Psoas muscle (tissue), 8 donors: ENCODE results near the gene GHR. TPM values are rescaled to one million over a fixed set of nuclear protein-coding genes. Genes with fewer than 3 reads are reported as not detected.

Source experiments
- ATAC-seq, 4 donors: fragments of 200-7000 bp; cut with Tn5 transposase; one replicate each; pipeline ENCODE4 v1.9.1; 2020; ENCODE audit warnings: moderate library complexity in 3 of 4, mild to moderate bottlenecking in 2 of 4
- DNase-seq, 2 donors: peaks; one replicate each; pipeline ENCODE4 v3.0.0-alpha.2; 2020
- H3K27ac ChIP-seq: fragments of 200-600 bp; one replicate; pipeline ENCODE4 v1.8.0; 2022
- H3K27me3 ChIP-seq, 3 donors: fragments of 200-600 bp in 1 of 3; one replicate each; pipeline versions ENCODE4 v1.6.1 to v1.8.0; 2013 to 2022; ENCODE audit warnings: low read length in 2 of 3, mild to moderate bottlenecking in 2 of 3, moderate library complexity in 1 of 3; ENCODE audit not compliant: insufficient read depth in 3 of 3
- H3K36me3 ChIP-seq, 2 donors: fragments of 200-600 bp in 1 of 2; one replicate each; pipeline versions ENCODE4 v1.6.1 to v1.8.0; 2013 to 2022; ENCODE audit warnings: low read depth in 1 of 2, mild to moderate bottlenecking in 1 of 2, moderate library complexity in 1 of 2; ENCODE audit not compliant: insufficient read depth in 1 of 2
- H3K4me1 ChIP-seq: fragments of 200-600 bp; one replicate; pipeline ENCODE4 v1.8.0; 2022
- H3K4me3 ChIP-seq: fragments of 200-600 bp; one replicate; pipeline ENCODE4 v1.8.0; 2022; ENCODE audit warnings: mild to moderate bottlenecking
- H3K9me3 ChIP-seq: fragments of 200-600 bp; one replicate; pipeline ENCODE4 v1.8.0; 2022
- intact Hi-C, 2 donors: fragments of 100-400 bp; cut with DNase I; formaldehyde crosslinking; loops; one replicate each; pipeline versions ENCODE4 v1.11.0 to v1.14.2; 2022
- polyA plus RNA-seq, 3 donors: library from polyadenylated mRNA; stranded (reverse); fragments of 200-250 nt; gene quantifications; one replicate each; pipeline ENCODE4 v1.2.3, GENCODE V29; 2013
- total RNA-seq, 4 donors: library from RNA; stranded (reverse); fragmentation: NEBNext Ultra II Directional in 2 of 4; extraction: Animal tissue kit (Norgen Biotek cat#: 25700) in 2 of 4; gene quantifications; one replicate each; pipeline versions ENCODE4 v1.2.1 to v1.2.4, GENCODE V29; 2021 to 2023
- TF ChIP-seq, protein P1 (sequence below): fragments of 200-600 bp; IDR thresholded peaks from one replicate; pipeline ENCODE4 v1.8.0; 2022; ENCODE audit warnings: antibody characterized with exemption
- donor health status: healthy with polysubstance abuse.
- donor health status: DM: no; HTN: no; CAD: no; lungs with moderate emphysema.
- donor health status: Bipolar disorder and iron deficiency.
- donor health status: healthy.
- donor health status: DM: yes; HTN: yes; CAD: no.
- donor health status: DM: no; HTN: no; CAD: no.
- donor health status: DM: no; HTN: no; CAD: no.
- donor health status: DM: yes; HTN: yes; CAD: no.

Gene GHR
- total and polyA plus RNA-seq, 7 donors = 12.4 to 60.3 (median 32.1) TPM

GRCh38 chr5:42770003-42770402 is 346.8 kb downstream of the GHR start:
- no peaks in the 10 kb centered on the region for H3K36me3 ChIP-seq
- intact Hi-C loops = no loop called here
- no peak overlapping the region for H3K4me3 ChIP-seq
- H3K27me3 ChIP-seq = no peaks in the 10 kb centered on the region
- ATAC-seq (no peak), DNase-seq (no peak)
- TF ChIP-seq, protein P1, sequence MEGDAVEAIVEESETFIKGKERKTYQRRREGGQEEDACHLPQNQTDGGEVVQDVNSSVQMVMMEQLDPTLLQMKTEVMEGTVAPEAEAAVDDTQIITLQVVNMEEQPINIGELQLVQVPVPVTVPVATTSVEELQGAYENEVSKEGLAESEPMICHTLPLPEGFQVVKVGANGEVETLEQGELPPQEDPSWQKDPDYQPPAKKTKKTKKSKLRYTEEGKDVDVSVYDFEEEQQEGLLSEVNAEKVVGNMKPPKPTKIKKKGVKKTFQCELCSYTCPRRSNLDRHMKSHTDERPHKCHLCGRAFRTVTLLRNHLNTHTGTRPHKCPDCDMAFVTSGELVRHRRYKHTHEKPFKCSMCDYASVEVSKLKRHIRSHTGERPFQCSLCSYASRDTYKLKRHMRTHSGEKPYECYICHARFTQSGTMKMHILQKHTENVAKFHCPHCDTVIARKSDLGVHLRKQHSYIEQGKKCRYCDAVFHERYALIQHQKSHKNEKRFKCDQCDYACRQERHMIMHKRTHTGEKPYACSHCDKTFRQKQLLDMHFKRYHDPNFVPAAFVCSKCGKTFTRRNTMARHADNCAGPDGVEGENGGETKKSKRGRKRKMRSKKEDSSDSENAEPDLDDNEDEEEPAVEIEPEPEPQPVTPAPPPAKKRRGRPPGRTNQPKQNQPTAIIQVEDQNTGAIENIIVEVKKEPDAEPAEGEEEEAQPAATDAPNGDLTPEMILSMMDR = no peak
- H3K4me1 ChIP-seq = no peaks in the 10 kb centered on the region
- no peak overlapping the region for H3K27ac ChIP-seq
- no peaks in the 10 kb centered on the region for H3K9me3 ChIP-seq
